Esophagus muscularis mucosa (tissue), 4 donors: ENCODE measurements around the gene ZNF578.

Experiments used
- CTCF ChIP-seq, 3 experiments: fragments of 200-600 bp in 2 of 3; fragments of 450-650 bp in 1 of 3; sonication (generic) in 2 of 3; IDR thresholded peaks; one replicate each; pipeline ENCODE4 v1.5.1; 2017 to 2019; ENCODE audit warnings: antibody characterized with exemption in 3 of 3, mild to moderate bottlenecking in 2 of 3, moderate library complexity in 1 of 3
- EP300 ChIP-seq: sonication (generic); formaldehyde crosslinking; IDR thresholded peaks from one replicate; pipeline ENCODE4 v1.6.1; 2017; ENCODE audit warnings: antibody characterized with exemption
- POLR2A ChIP-seq: fragments of 450-650 bp; IDR thresholded peaks from one replicate; pipeline ENCODE4 v1.6.1; 2017; ENCODE audit warnings: antibody characterized with exemption, moderate library complexity, mild to moderate bottlenecking, low read depth
- POLR2AphosphoS5 ChIP-seq, 2 donors: sonication (generic); formaldehyde crosslinking; IDR thresholded peaks; one replicate each; pipeline ENCODE4 v1.6.1; 2017; ENCODE audit warnings: antibody characterized with exemption in 2 of 2

GRCh38 chr19:52415711-52416110 lies 37.6 kb upstream of the ZNF578 start:
- no peak for TF ChIP-seq POLR2AphosphoS5 (IDR thresholded peaks at IDR 0.05)
- no peak for TF ChIP-seq CTCF (IDR thresholded peaks at IDR 0.05)
- no peak for TF ChIP-seq EP300
- TF ChIP-seq POLR2A: no peak
